GM18505 (cell line): ENCODE data around the gene PTP4A2.

Experiments
- ATAC-seq: cut with Tn5 transposase; IDR thresholded peaks from one replicate; pipeline ENCODE4 v1.9.1; 2021; ENCODE audit not compliant: unreplicated experiment
- POLR2A ChIP-seq: IDR thresholded peaks from 4 replicates; pipeline ENCODE4 v1.6.1; 2011; ENCODE audit warnings: borderline replicate concordance; ENCODE audit not compliant: insufficient read depth, insufficient read length; ENCODE audit errors: extremely low read depth

Gene PTP4A2

GRCh38 chr1:31938184-31938975 lies at the start of gene PTP4A2:
TSS of gene PTP4A2 (minus strand) at chr1:31938368. CDS start at chr1:31919065, 19,303 bp downstream.
- peak; percentile 76 for ATAC-seq

GRCh38 chr1:31987135-31987619 lies 49.0 kb upstream of the PTP4A2 start:
- no peak for ATAC-seq
- TF ChIP-seq POLR2A = no peak

More at GRCh38 chr1:31938184-31938975, at the start of gene PTP4A2:
- peak; percentile 83 for TF ChIP-seq POLR2A

- no peak for ATAC-seq
- peak; percentile 43 for TF ChIP-seq POLR2A
These were observed 47.3 kb upstream of the PTP4A2 start for GRCh38 chr1:31985430-31985829.

GRCh38 chr1:31984419-31985347 lies 46.5 kb upstream of the PTP4A2 start:
- ATAC-seq = no peak
- TF ChIP-seq POLR2A = no peak

- TF ChIP-seq POLR2A = no peak
These were observed 43.8 kb upstream of the PTP4A2 start for GRCh38 chr1:31981972-31982371.

GRCh38 chr1:31981456-31981839 lies 43.3 kb upstream of the PTP4A2 start:
- TF ChIP-seq POLR2A = no peak
- ATAC-seq = no peak

More at GRCh38 chr1:31981972-31982371, 43.8 kb upstream of the PTP4A2 start:
- ATAC-seq = no peak

GRCh38 chr1:31980835-31981455 lies 42.8 kb upstream of the PTP4A2 start:
- ATAC-seq = no peak
- no peak for TF ChIP-seq POLR2A

- no peak for ATAC-seq
- no peak for TF ChIP-seq POLR2A
These were observed 40.8 kb upstream of the PTP4A2 start for GRCh38 chr1:31978843-31979400.

GRCh38 chr1:31977385-31978131 lies 39.4 kb upstream of the PTP4A2 start:
- no peak for ATAC-seq
- no peak for TF ChIP-seq POLR2A

GRCh38 chr1:31976401-31976800 lies 38.2 kb upstream of the PTP4A2 start:
- no peak for ATAC-seq
- no peak for TF ChIP-seq POLR2A

- no peak for ATAC-seq
- no peak for TF ChIP-seq POLR2A
These were observed 32.7 kb upstream of the PTP4A2 start for GRCh38 chr1:31970873-31971272.

GRCh38 chr1:31961536-31961935 lies 23.4 kb upstream of the PTP4A2 start:
- no peak for TF ChIP-seq POLR2A
- ATAC-seq = no peak

GRCh38 chr1:31959521-31960340 lies 21.6 kb upstream of the PTP4A2 start:
- no peak for TF ChIP-seq POLR2A
- no peak for ATAC-seq
